ENCODE data around the gene HSH2D.

The HSH2D gene

DNA sequence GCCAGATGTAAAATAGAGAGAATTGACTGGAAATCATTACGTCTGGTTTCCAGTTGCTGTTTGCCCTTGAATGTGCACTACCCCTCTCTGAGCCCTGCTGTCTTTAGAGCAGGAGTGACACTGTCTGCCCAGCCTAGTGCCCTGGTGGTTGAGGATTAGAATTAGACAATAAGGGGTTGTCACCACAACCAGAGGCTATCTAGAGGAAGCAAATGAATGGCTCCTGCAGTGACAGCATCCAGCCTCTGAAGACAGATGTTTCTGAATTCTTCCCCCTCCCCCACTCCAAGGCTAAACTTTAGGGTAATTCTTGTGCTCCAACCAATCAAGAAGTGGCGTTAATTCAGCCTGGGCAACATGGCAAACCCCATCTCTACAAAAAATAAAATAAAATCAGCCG, 29.8 kb upstream of the HSH2D start:
- no peak for TF ChIP-seq ZNF274 (IDR thresholded peaks at IDR 0.05; ENCODE audit: low read depth, low read length)
- H3K4me3 ChIP-seq (ENCODE audit: low read length), result no peak overlapping the region; the same call in 1 of the 2 replicates

DNA sequence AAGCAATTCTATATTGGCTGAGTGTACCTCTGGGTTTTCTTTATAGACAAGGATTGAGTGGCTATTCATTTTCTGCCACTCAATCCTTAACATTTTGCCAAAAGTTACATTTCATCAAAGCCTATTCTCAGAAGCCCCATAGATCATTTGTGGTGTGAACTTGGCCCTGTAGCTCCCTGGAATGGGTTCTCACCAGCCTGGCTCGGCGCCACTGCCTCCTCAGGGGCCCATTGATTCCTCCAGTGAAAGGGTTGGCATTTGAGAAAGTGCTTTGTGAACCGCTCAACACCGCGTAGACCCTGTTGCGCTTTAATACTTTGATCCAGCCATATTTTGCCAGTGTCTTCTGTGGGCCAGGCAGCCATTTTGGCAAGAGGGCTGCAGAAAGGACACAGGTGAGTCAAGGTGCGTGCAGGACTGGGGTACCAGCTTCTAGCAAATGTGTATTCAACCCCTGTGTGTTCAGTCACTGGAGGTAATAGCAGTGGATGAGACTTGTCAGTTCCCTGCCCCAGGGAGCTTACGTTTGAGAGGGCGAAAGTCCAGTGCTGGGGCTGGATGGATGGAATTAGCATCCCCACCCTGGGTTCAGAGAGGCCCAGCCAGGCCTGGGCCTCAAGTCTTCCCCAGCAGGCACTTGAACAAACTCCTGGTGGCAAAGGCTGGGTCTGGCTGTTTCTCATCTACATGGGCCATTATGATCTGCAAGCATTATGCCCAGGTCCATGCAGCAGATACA, 28.0 kb upstream of the HSH2D start:
- no peak for TF ChIP-seq ZNF274 (IDR thresholded peaks at IDR 0.05; ENCODE audit: low read depth, low read length)
- no peak overlapping the region for H3K4me3 ChIP-seq (ENCODE audit: low read length)

DNA sequence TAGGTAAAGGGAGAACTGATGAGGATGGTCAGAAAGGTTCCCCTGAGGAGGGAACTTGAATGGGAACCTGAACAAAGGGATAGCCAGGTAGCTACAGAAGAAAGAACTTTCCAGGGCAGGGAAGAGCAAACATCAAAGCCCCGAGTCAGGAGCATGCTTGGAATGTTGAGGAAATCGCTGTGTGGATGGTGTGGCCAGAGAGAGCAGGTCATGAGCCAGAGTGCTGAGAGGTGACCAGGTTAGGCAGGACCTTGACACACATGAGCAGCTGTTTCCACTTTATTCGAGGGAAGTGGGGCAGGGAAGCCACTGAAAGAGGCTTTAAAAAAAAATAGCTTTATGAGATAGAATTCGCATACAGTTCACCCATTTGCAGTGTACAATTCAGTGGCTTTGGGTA, 27.4 kb upstream of the HSH2D start:
- H3K4me3 ChIP-seq (ENCODE audit: low read length), result no peak overlapping the region
- no peak for TF ChIP-seq ZNF274 (IDR thresholded peaks at IDR 0.05; ENCODE audit: low read depth, low read length)

DNA sequence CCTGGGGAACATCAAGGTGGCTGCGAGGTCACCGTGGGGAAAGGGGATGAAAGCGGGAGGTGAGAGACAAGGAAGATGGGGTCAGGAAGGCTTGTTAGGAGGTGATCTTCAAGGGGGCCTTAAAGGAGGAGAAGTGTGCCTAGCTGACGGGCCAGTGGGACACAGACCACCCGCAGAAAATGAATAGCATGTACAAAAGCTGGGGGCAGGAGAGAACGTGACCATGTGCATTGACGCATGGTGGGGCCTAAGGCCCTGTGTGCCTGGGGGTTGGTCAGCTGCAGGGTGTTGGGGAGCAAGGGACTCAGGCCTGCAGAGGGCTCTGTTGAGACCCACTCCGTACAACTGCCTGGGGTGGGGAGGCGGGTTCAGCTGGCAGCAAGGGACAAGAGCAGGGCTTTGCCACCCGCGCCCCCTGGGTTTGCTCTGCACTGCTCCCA, 25.9 kb upstream of the HSH2D start:
- H3K4me3 ChIP-seq (ENCODE audit: low read length), result no peak overlapping the region; the same call in 1 of the 2 replicates
- no peak for TF ChIP-seq ZNF274 (IDR thresholded peaks at IDR 0.05; ENCODE audit: low read depth, low read length)

DNA sequence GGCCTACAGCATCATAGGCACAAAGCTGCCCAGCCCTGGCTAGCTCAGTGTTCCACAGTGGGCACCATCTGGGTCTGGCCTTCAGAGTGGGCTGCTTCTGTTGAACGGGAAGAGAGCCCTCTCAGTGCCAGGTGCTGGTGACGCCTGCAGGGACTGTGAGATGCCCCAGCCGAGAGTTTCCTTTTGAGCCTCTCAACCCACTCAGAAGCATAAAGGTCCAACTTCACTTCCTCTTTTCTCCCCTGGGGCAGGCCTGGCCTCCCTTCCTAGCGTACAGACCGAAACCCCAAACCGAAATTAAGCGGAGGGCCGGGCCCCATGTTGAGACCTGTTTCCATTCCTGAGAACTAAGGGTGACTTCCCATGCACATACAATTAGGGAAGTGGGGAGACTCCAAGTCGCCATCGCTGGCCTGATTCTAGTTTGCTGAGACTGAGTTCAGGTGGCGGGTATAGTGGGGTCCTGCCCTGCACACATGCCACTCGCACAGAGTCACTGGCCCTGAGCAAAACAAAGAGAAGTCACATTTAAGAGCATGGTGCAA, 24.9 kb upstream of the HSH2D start:
- TF ChIP-seq ZNF274 (IDR thresholded peaks at IDR 0.05; ENCODE audit: low read depth, low read length), result no peak
- peak overlapping the region; percentile 4; the same call in 1 of the 2 replicates for H3K4me3 ChIP-seq (ENCODE audit: low read length)

DNA sequence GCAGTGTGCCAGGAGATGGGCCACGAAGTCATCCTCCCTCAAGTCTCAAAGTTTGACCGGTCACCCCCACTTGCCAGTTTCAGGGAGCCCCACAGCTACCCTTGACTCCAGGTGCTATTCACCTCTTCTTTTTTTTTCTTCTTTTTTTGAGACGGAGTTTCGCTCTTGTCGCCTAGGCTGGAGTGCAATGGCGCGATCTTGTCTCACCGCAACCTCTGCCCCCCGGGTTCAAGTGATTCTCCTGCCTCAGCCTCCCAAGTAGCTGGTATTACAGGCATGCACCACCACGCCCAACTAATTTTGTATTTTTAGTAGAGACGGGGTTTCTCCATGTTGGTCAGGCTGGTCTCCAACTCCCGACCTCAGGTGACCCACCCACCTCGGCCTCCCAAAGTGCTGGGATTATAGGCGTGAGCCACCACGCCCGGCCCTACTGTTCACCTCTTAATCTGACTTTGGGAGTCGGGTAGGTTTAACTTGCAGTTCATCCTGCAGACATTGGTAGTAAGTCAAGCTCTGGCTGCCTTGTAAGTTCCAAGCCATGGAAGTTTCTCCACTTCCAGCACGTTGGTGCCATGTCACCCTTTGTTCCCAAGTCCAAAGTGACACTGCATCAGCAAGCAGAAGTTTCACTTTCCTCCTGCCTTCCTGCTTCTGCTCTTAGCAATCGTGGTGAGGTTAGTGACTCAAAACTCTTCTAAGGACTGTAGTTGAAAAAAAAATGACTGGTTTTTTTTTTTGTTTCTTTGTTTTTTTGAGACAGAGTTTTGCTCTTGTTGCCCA, 24.2 kb upstream of the HSH2D start:
- peak overlapping the region; percentile 6; the same call in 1 of the 2 replicates for H3K4me3 ChIP-seq (ENCODE audit: low read length)

DNA sequence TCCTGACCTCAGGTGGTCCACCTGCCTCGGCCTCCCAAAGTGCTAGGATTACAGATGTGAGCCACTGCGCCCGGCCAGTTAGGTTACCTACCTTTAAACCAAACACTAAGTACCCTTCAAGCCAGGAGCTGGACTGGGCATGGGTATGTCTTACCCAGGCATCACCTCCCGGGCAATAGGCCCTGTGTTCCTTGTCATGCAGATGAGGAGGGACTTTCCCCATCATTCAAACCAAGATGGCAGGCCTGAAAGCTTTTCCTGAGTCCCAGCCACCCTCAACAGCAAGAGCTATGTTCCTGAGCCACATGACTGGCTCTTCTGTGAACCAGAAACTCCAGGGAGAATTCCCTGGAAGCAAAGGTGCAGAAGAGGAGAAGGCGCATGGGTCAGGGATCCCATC, 22.3 kb upstream of the HSH2D start:
- no peak for TF ChIP-seq ZNF274 (IDR thresholded peaks at IDR 0.05; ENCODE audit: low read depth, low read length)
- no peak overlapping the region for H3K4me3 ChIP-seq (ENCODE audit: low read length)

DNA sequence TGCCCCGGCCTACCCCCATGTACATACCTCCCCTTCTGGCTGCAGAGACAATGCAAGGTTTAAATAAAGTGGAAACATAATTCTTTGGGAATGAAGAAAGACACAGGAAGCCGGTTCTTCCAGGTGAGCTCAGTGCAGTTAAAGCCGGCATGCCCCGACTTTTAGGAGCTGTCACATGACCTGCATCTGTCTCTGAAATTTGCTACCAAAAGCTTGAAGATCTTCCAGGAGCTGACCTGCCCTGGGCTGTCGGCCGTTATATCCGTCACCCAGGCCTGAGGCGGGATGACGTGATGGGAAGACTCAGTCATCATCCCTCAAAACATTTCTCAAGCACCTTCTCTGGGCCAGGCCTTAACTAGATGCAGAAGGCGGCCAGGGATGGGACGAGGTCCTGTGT, 21.5 kb upstream of the HSH2D start:
- H3K4me3 ChIP-seq (ENCODE audit: low read length), result no peak overlapping the region
- TF ChIP-seq ZNF274 (IDR thresholded peaks at IDR 0.05; ENCODE audit: low read depth, low read length), result no peak

DNA sequence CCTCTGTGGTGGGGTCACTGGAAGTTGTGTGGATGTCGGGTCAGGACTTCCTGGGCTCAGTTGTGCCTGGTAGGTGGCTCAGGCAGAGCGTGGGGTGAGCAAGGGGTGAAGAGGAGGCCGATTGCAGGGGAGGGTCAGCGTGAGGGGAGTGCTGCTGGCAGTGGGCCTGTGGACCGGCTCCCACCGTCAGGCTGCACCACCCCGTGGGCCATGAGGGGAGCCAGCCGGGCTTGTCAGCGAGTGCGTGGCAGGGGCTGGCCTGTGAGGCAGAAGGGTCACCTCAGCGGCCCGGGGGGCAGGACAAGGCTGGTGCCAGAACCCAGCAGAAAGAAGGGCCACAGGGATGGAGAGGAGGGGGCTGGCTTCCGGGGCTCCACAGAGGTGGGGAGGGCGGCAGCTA, 18.5 kb upstream of the HSH2D start:
- no peak for TF ChIP-seq ZNF274 (IDR thresholded peaks at IDR 0.05; ENCODE audit: low read depth, low read length)

DNA sequence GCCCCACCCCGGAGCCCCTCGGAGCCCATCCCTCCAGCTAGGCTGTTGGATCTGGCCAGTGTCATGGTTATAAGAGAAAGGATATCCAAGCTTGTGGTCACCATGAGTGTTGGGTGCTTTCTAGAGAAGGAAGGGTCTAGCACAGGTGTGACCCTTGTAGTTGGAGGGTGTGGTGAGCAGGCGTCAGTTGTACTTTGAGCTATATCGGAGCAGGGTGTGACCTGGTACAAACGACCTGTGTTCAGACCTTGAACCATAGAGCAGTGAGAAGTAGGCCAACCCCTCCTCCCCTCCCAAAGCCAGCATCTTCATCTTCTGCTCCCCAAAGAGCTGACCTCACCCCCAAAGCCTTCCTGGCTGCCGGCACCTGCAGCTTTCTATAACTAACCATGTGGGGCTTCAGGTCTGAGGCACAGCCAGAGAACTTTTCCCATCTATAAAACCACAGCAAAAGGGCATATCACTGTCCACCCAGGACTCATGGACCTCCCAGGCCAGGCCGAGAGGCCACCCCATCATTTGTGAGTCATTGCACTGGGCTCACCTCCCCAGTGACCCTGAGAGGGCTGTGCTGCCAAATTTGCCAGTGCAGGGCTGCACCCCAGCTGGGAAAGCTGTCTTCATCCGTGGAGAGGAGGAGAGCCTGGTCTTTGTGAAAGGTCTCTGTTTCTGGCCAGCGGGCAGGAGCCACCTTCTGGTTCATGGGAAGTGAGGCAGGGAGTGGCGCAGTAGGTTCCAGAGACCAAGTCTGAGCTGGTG, 17.6 kb upstream of the HSH2D start:
- H3K4me3 ChIP-seq (ENCODE audit: low read length), result no peak overlapping the region
- TF ChIP-seq ZNF274 (IDR thresholded peaks at IDR 0.05; ENCODE audit: low read depth, low read length), result no peak

More for the DNA sequence above, 18.5 kb upstream of the HSH2D start:
- no peak overlapping the region for H3K4me3 ChIP-seq (ENCODE audit: low read length)

DNA sequence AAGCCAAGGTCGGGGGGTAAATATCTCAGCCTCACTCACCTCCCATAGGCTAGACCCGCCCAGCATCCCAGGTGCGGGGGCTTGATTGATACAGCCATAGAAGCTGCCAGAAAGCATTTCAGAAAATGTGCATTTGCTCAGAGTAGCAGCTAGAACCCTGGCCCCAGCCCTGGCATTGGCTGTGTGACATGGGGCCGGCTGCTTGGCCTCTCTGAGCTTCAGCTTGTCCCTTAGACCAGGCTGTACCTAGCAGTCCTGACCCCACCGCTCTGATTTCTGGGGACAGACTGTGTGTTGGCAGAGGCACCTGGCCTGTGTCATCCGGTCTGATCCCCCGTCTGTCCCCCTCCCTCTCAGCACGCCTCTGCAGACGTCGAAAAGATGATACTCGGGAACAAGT, 16.4 kb upstream of the HSH2D start:
- no peak for TF ChIP-seq ZNF274 (IDR thresholded peaks at IDR 0.05; ENCODE audit: low read depth, low read length)

DNA sequence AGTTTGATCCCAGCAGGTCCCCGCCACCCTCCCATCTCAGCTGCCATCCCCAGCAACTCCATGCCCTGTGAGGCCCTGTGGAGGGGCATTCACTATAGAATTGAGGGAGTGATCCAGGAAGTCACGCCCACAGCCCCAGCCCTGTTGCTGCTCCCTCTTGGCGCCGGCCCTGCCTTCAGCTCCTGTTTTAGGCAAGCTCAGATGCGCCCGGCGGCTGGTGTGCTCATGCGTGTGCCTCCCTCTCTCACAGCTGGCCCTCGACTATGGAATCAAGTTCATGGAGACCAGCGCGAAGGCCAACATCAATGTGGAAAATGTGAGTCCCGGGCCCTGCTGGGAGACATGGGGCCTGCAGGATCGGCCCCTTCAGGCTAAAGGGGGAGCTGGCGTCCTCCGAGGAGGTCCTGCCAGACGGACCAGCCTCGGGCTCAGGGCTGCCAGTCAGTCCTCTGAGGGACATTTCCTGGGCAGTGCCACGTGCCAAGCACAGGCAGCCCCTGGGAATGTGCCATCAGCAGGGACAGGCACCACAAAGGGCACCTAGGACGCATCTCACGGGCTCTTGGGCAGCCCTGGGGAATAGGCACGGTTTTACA, 15.6 kb upstream of the HSH2D start:
- TF ChIP-seq ZNF274 (IDR thresholded peaks at IDR 0.05; ENCODE audit: low read depth, low read length), result no peak
- H3K4me3 ChIP-seq (ENCODE audit: low read length), result no peak overlapping the region

More for the DNA sequence above, 16.4 kb upstream of the HSH2D start:
- H3K4me3 ChIP-seq (ENCODE audit: low read length), result no peak overlapping the region

DNA sequence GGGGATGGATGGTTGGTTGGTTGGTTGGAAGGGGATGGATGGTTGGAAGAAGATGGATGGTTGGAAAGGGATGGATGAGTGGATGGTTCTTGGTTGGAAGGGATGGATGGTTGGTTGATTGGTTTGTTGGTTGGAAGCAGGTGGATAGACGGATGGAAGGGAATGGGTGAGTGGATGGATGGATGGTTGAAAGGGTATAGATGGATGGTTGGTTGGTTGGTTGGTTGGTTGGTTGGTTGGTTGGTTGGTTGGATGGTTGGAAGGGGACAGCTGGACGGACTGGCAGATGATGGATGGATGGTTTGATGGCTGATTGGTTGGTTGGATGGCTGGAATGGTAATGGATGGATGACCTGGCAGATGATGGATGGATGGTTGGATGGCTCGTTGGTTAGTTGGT, 11.8 kb upstream of the HSH2D start:
- no peak for TF ChIP-seq ZNF274 (IDR thresholded peaks at IDR 0.05; ENCODE audit: low read depth, low read length)
- H3K4me3 ChIP-seq (ENCODE audit: low read length), result no peak overlapping the region

DNA sequence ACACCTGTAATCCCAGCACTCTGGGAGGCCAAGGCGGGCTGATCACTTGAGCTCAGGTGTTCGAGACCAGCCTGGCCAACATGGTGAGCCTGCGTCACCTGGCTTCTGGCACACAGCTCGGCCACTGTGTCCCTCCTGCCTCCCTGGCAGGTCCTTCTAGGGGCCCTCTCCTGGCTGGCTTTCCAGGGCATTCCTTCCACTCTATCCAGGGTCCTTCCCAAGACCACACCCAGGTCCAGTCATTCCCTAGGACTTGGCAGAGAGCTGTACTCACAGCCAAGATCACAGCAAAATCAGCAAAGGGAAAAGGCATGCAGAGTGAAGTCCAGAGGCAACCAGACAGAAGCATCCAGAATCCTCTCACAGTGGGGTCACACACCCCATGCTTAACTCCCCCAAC, 9.7 kb upstream of the HSH2D start:
- no peak for TF ChIP-seq ZNF274 (IDR thresholded peaks at IDR 0.05; ENCODE audit: low read depth, low read length)
- H3K4me3 ChIP-seq (ENCODE audit: low read length), result no peak overlapping the region

Data from GM08714 (cell line).